HG03565 (cell line): ENCODE measurements around the gene ADAMTS16.

Source experiments
- ATAC-seq: cut with Tn5 transposase; IDR thresholded peaks from one replicate; pipeline ENCODE4 v1.9.1; 2021; ENCODE audit warnings: mild to moderate bottlenecking, moderate library complexity; ENCODE audit not compliant: unreplicated experiment

ADAMTS16 gene

GRCh38 chr5:5369051-5369605 lies 229.0 kb downstream of the ADAMTS16 start:
- ATAC-seq: no peak
